ENCODE measurements around the gene FIBCD1.

Gene FIBCD1

GRCh38 chr9:130878295-130878694 is 60.8 kb downstream of the FIBCD1 start:
- no peak for DNase-seq (ENCODE audit: low read depth)

- DNase-seq (ENCODE audit: low read depth) = no peak
Measured at GRCh38 chr9:130877300-130877699, 61.7 kb downstream of the FIBCD1 start.

- DNase-seq (ENCODE audit: low read depth) = no peak
Measured at GRCh38 chr9:130874783-130875182, 64.3 kb downstream of the FIBCD1 start.

GRCh38 chr9:130873966-130874365 is 65.1 kb downstream of the FIBCD1 start:
- DNase-seq (ENCODE audit: low read depth) = no peak

GRCh38 chr9:130872912-130873503 is 66.0 kb downstream of the FIBCD1 start:
- DNase-seq (ENCODE audit: low read depth) = no peak

- no peak for DNase-seq (ENCODE audit: low read depth)
Measured at GRCh38 chr9:130872508-130872907, 66.5 kb downstream of the FIBCD1 start.

- DNase-seq (ENCODE audit: low read depth) = no peak
Measured at GRCh38 chr9:130872093-130872492, 67.0 kb downstream of the FIBCD1 start.

- no peak for DNase-seq (ENCODE audit: low read depth)
Measured at GRCh38 chr9:130871395-130872062, 67.5 kb downstream of the FIBCD1 start.

- DNase-seq (ENCODE audit: low read depth) = no peak
Measured at GRCh38 chr9:130870491-130871381, 68.3 kb downstream of the FIBCD1 start.

- no peak for DNase-seq (ENCODE audit: low read depth)
Measured at GRCh38 chr9:130869250-130869649, 69.8 kb downstream of the FIBCD1 start.

GRCh38 chr9:130868230-130868629 is 70.8 kb downstream of the FIBCD1 start:
- DNase-seq (ENCODE audit: low read depth) = no peak

GRCh38 chr9:130867556-130867955 is 71.5 kb downstream of the FIBCD1 start:
- no peak for DNase-seq (ENCODE audit: low read depth)

GRCh38 chr9:130866474-130866965 is 72.5 kb downstream of the FIBCD1 start:
- peak; percentile 10 for DNase-seq (ENCODE audit: low read depth)

GRCh38 chr9:130865921-130866320 is 73.1 kb downstream of the FIBCD1 start:
- DNase-seq (ENCODE audit: low read depth) = no peak

GRCh38 chr9:130864541-130864940 is 74.5 kb downstream of the FIBCD1 start:
- DNase-seq (ENCODE audit: low read depth) = no peak

- no peak for DNase-seq (ENCODE audit: low read depth)
Measured at GRCh38 chr9:130862747-130863146, 76.3 kb downstream of the FIBCD1 start.

GRCh38 chr9:130862217-130862616 is 76.8 kb downstream of the FIBCD1 start:
- DNase-seq (ENCODE audit: low read depth) = no peak

- DNase-seq (ENCODE audit: low read depth) = no peak
Measured at GRCh38 chr9:130861372-130862180, 77.5 kb downstream of the FIBCD1 start.

- no peak for DNase-seq (ENCODE audit: low read depth)
Measured at GRCh38 chr9:130860458-130861316, 78.4 kb downstream of the FIBCD1 start.

- no peak for DNase-seq (ENCODE audit: low read depth)
Measured at GRCh38 chr9:130858739-130859705, 80.0 kb downstream of the FIBCD1 start.
